ENCODE results near the gene CPA1. TPM values are rescaled to one million over a fixed set of nuclear protein-coding genes. Genes with fewer than 3 reads are reported as not detected.

CPA1 gene
- total RNA-seq, 1 experiment from 2014 or later: not detected

GRCh38 chr7:130395421-130395820, 15.1 kb downstream of the CPA1 start:
- no peaks in the 10 kb centered on the region for H3K23me2 ChIP-seq (ENCODE audit: insufficient read length, low read depth, low read length, poor library complexity, severe bottlenecking)
- no peak overlapping the region for H3K27ac ChIP-seq (ENCODE audit: insufficient read length, low read depth, low read length)
- H3K27me3 Mint-ChIP-seq (ENCODE audit: low read depth): no peaks in the 10 kb centered on the region
- H3K4ac ChIP-seq (ENCODE audit: low read depth, low read length): no peak overlapping the region
- no peak overlapping the region for H3K9ac ChIP-seq (ENCODE audit: extremely low read depth, insufficient read length, low read length)
- WGBS (ENCODE audit: extremely low coverage, insufficient read length, low lambda C conversion rate): no CpG with 5 or more reads among the region's 5 CpGs
- no peak overlapping the region for H2AK5ac ChIP-seq (ENCODE audit: insufficient read length, low read length)
- H2BK12ac ChIP-seq (ENCODE audit: insufficient read length, low read depth, low read length): no peak overlapping the region
- no peaks in the 10 kb centered on the region for H3K9me3 Mint-ChIP-seq
- H4K5ac ChIP-seq (ENCODE audit: insufficient read length, low read depth, low read length): no peak overlapping the region
- no peak for DNase-seq
- peaks cover 0 to 8% (median 0%) of the 10 kb centered on the region in 3 experiments; a peak in 3 of 7 replicates for H3K36me3 Mint-ChIP-seq (ENCODE audit: insufficient read depth in 1 of 3, low read depth in 3 of 3)
- no peak overlapping the region for H2BK120ac ChIP-seq (ENCODE audit: low read depth, low read length, poor library complexity, severe bottlenecking)
- H3K79me2 ChIP-seq (ENCODE audit: insufficient read depth, low read length): no peaks in the 10 kb centered on the region
- no peak overlapping the region for H3K4me2 ChIP-seq (ENCODE audit: insufficient read depth, insufficient read length, low read length)
- H4K8ac ChIP-seq (replicated peaks; ENCODE audit: insufficient read length, low read depth, low read length): no peak overlapping the region
- no peak overlapping the region for H2AFZ ChIP-seq (ENCODE audit: low read length)
- H3K79me1 ChIP-seq (ENCODE audit: insufficient read depth, low read depth, low read length, poor library complexity, severe bottlenecking): no peaks in the 10 kb centered on the region
- H3K9me3 ChIP-seq (ENCODE audit: control insufficient read depth, low read depth, low read length): no peaks in the 10 kb centered on the region
- H3K27me3 ChIP-seq (ENCODE audit: insufficient read depth, low read length): no peaks in the 10 kb centered on the region
- no peak overlapping the region for H3K56ac ChIP-seq (ENCODE audit: insufficient read length, low read depth, low read length)
- H3K14ac ChIP-seq (ENCODE audit: insufficient read depth, low read length): no peak overlapping the region
- H2BK20ac ChIP-seq (ENCODE audit: low read depth, low read length, poor library complexity, severe bottlenecking): no peak overlapping the region
- H3K23ac ChIP-seq (ENCODE audit: insufficient read length, low read depth, low read length): no peak overlapping the region
- no peaks in the 10 kb centered on the region for H3K4me1 ChIP-seq (ENCODE audit: insufficient read depth, low read length)
- H4K91ac ChIP-seq (ENCODE audit: insufficient read length, low read depth, low read length): no peak overlapping the region
- no peak for TF ChIP-seq CTCF (conservative IDR thresholded peaks at IDR 0.05)
- no peak overlapping the region for H2BK15ac ChIP-seq (ENCODE audit: low read depth, low read length)
- H2BK5ac ChIP-seq (ENCODE audit: insufficient read length, low read length): no peak overlapping the region
- no peak overlapping the region for H3K27ac Mint-ChIP-seq
- no peak overlapping the region for H3K4me3 Mint-ChIP-seq
- no peak overlapping the region for H3K18ac ChIP-seq (ENCODE audit: insufficient read length, low read depth, low read length)
- peaks cover 20 to 38% of the 10 kb centered on the region in 2 experiments for H3K4me1 Mint-ChIP-seq
- H3T11ph ChIP-seq (ENCODE audit: low read length): no peak overlapping the region
- no peaks in the 10 kb centered on the region for H4K20me1 ChIP-seq (ENCODE audit: control insufficient read depth, insufficient read depth, insufficient read length)
